LNCAP (cell line): ENCODE results near the gene KCNAB2.

Experiments
- TF ChIP-seq, protein P1 (sequence below): fragments of 450-650 bp; IDR thresholded peaks from 2 replicates; pipeline ENCODE4 v1.5.1; 2017; ENCODE audit warnings: mild to moderate bottlenecking

Gene KCNAB2

DNA sequence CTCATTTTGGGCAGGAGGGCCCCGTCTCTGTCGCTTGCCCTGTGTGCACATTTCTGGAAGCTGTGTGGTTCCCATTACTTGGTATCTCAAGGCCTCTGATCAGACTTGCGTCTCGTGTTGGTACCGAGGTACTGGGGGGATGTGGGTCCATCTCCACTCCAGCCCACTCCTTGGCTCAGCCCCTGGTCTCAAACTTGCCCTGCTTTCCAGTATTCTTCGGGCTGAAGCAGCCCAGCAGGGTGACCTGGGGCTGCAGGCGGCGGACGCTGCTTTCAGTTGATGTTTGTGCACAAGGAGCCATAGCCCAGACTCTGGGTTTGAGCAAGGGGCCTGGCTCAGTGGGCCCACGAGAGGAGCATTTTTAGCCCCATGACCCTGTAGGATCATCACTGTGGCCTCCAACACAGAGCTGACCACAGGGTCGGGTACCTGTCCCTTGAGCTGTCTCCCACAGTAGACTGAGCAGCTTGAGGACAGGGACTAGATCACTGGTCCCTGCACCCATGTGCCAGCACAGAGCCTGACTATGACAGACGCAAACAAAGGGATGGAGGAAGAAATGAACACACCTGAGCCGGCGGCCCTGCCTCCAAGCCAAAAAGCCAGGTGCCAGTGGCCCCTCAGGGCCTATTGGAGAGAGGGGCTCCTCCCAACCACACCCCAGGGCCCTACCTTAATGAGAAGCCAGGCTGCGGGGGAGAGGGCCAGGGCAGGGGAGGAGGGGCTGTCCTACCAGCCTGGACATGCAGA is 87.6 kb downstream of the KCNAB2 start:
- TF ChIP-seq, protein P1, sequence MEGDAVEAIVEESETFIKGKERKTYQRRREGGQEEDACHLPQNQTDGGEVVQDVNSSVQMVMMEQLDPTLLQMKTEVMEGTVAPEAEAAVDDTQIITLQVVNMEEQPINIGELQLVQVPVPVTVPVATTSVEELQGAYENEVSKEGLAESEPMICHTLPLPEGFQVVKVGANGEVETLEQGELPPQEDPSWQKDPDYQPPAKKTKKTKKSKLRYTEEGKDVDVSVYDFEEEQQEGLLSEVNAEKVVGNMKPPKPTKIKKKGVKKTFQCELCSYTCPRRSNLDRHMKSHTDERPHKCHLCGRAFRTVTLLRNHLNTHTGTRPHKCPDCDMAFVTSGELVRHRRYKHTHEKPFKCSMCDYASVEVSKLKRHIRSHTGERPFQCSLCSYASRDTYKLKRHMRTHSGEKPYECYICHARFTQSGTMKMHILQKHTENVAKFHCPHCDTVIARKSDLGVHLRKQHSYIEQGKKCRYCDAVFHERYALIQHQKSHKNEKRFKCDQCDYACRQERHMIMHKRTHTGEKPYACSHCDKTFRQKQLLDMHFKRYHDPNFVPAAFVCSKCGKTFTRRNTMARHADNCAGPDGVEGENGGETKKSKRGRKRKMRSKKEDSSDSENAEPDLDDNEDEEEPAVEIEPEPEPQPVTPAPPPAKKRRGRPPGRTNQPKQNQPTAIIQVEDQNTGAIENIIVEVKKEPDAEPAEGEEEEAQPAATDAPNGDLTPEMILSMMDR: no peak

DNA sequence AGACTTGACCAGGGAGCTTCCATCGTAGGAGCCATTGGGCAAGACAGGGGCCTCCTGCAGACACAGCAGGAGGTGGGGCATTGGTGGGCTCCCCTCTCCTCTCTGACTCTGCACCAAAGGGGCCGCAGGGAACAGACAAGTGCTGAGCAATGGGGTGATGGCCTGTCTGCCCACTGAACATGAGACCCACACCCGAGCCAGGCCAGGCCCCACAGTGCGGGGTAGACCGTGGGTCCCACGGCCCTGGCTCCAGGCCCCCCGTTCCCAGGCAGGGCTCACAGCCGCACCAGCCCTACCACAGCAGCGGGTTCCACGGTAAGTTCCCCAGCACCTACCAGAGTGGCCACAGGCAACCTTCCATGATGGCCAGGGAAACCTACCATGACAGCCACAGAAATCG is 88.5 kb downstream of the KCNAB2 start:
- TF ChIP-seq, protein P1: no peak

DNA sequence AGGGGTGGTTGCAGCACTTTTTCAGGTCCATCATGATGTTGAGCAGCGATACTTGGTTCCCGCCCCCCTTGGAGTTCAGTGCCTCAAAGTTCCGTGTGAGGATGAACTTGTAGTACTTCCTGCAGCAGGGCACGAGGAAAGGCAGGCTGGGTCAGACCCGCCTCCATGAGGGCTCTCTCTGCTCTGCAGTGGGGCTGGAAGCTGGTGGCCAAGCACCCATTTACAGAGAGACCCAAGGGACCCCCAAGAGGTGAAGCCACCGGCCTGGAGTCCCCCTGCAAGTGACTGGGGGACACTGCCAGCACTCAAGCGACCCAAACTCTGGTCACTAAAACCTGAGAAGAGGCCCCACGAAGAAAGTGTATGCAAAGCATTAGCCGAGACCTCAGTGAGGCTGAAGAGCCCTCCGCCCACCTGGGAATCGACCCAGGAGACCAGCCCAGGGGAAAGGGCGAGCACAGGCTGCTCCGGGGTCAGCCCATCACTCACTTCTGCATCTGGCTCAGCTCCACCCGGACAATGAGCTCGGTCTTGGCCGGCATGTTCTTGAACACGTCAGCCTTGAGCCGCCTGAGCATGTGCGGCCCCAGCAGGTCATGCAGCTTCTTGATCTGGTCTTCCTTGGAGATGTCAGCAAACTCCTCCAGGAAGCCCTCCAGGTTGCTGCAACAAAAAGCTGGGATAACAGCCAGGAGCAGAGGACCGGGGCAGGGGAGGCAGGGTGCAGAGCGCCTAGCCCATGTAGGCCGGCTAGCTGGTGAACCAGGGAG is 89.2 kb downstream of the KCNAB2 start:
- TF ChIP-seq, protein P1: no peak

DNA sequence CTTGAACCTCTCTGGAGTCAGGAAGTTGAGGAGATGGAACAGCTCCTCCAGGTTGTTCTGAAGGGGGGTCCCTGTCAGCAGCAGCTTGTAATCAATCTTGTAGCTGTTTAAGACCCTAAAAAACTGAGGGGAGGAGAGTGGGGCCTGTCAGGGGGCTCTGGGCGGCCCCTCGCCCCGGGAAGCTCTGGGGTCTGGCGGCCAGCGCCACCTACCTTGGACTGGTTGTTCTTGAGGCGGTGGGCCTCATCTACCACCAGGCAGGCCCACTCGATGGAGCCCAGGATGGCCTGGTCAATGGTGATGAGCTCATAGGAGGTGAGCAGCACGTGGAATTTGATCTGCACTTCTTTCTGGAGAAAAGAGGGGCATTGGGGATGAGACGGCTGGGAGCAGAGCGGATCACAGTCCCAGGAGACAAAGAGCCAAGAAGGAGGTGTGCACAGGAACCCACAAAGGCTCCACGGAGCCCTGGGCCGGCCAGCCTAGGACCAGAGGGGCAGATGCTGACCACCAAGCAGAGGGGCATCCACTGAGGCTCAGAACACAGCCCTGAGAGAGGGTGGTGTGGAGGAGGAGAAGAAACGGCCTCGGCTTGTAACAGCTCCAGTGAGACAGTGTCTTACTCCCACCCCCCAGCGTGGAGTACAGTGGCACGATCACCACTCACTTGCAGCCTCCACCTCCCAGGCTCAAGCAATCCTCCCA is 91.0 kb downstream of the KCNAB2 start:
- TF ChIP-seq, protein P1: no peak

DNA sequence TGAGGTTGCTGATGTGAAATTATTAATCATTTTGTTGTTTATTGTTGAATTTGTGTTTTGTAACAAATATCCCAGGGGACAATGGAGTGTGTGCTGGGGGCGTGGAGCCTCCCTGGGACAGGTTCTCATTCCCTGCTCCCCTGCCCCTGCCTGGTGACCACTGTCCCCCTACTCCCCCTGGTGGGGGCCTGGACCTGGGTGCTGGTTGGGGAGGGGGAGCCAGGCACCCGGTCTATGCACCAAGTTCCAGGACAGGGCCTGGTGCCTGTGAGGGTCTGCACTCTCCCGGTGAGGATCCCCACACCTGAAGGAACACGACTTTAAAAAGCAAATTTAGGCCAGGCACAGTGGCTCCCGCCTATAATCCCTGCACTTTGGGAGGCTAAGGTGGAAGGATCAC is 92.1 kb downstream of the KCNAB2 start:
- TF ChIP-seq, protein P1: no peak

DNA sequence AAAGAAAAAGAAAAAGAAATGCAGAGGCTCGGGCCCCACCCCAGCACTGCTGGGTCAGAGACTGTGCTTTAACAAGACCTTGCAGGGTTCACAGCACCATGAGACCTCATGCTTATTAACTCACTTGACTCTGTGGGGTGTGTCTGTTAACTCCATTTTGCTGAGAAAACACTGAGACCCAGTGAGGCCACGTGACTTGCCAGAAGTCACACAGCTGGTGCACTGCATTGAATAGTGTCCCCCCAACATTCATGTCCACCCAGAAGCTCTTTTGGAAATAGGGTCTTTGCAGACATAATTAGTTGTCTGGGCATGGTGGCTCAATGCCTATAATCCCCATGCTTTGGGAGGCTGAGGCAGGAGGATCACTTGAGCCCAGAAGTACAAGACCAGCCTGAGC is 94.7 kb downstream of the KCNAB2 start:
- TF ChIP-seq, protein P1: no peak

DNA sequence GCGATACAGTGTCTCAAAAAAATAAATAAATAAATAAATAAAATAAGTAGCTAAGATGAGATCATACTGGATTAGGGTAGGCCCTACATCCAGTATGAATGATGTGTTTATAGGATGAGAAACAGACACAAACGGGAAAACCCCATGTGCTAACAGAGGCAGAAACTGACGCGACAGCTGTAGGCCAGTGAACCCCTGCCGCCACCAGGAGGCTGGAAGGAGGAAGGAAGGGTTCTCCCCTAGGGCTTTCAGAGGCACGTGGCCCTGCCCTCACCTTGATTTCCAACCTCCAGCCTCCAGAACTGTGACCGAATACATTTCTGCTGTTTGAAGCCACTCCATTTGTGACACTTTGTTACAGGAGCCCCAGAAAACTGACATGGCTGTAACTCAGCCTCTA is 95.9 kb downstream of the KCNAB2 start:
- TF ChIP-seq, protein P1: no peak
